GM12878 (cell line): ENCODE measurements around the gene SLC29A2. TPM values are rescaled to one million over a fixed set of nuclear protein-coding genes. Genes with fewer than 3 reads are reported as not detected.
A peak's percentile ranks its signal among the peaks of the same experiment; 100 is the strongest.

Experiments used
- ATAC-seq: fragments of 200-7000 bp; cut with Tn5 transposase; 3 replicates; pipeline ENCODE4 v1.9.1; 2020; ENCODE audit warnings: mild to moderate bottlenecking, moderate library complexity
- BruUV-seq: library from RNA; stranded (reverse); fragments of 400-500 nt; replicated peaks from 2 replicates; lab custom pipeline; 2021; lab: Mats Ljungman, UMichigan
- CTCF ChIA-PET: fragments of 300-600 bp; sonication (Branson Sonifier 250); formaldehyde crosslinking; extraction: SDS; loops from one replicate; lab custom pipeline; 2021; ENCODE audit warnings: inconsistent platforms; lab: Yijun Ruan, JAX
- POLR2A ChIA-PET: fragments of 350-600 bp; formaldehyde crosslinking; extraction: SDS; loops from one replicate; lab custom pipeline; 2021; ENCODE audit warnings: inconsistent platforms; lab: Charles Lee
- RAD21 ChIA-PET: fragments of 300-600 bp; sonication (Branson Sonifier 250); formaldehyde crosslinking; loops from one replicate; lab custom pipeline; 2023; ENCODE audit warnings: antibody characterized with exemption; ENCODE audit not compliant: unreplicated experiment; lab: Charles Lee
- SMC1A ChIA-PET: fragments of 300-600 bp; sonication (Branson Sonifier 250); formaldehyde crosslinking; loops from one replicate; lab custom pipeline; 2023; ENCODE audit not compliant: unreplicated experiment, uncharacterized antibody; lab: Charles Lee
- DNase-seq: peaks from one replicate; pipeline ENCODE4 v3.0.0-alpha.2; 2011; ENCODE audit warnings: low read depth, low spot score
- FAIRE-seq: peaks from 3 replicates; lab custom pipeline; 2011; peaks lifted over from hg19 to GRCh38; lab: Jason Lieb, UNC
- H2AFZ ChIP-seq: 2 replicates; pipeline ENCODE4 v1.6.0; 2011; ENCODE audit warnings: low read depth, low read length, control low read depth; ENCODE audit not compliant: control insufficient read depth
- H3K27ac ChIP-seq: 2 replicates; pipeline ENCODE4 v1.5.1; 2011; ENCODE audit warnings: control low read depth; ENCODE audit not compliant: control insufficient read depth, insufficient read depth
- H3K27me3 ChIP-seq, 2 experiments: replicated peaks in 1 of 2; 2 replicates each; pipeline versions ENCODE4 v1.6.0 to v1.6.1; 2011; ENCODE audit warnings: low read length in 1 of 2; ENCODE audit not compliant: control insufficient read depth in 2 of 2, insufficient read depth in 2 of 2
- H3K36me3 ChIP-seq, 2 experiments: 2 replicates each; pipeline ENCODE4 v1.5.1; 2011; ENCODE audit warnings: low read length in 1 of 2; ENCODE audit not compliant: control insufficient read depth in 2 of 2, insufficient read depth in 2 of 2
- H3K4me1 ChIP-seq: 2 replicates; pipeline ENCODE4 v1.6.1; 2011; ENCODE audit warnings: mild to moderate bottlenecking, low read length, moderate library complexity, mixed read lengths; ENCODE audit not compliant: control insufficient read depth, insufficient read depth
- H3K4me2 ChIP-seq: 2 replicates; pipeline ENCODE4 v1.6.0; 2011; ENCODE audit warnings: control low read depth; ENCODE audit not compliant: control insufficient read depth, insufficient read depth
- H3K4me3 ChIP-seq: fragments of 200-600 bp; sonication (generic); 2 replicates; pipeline ENCODE4 v1.5.1; 2016
- H3K79me2 ChIP-seq: 2 replicates; pipeline ENCODE4 v1.6.0; 2011; ENCODE audit warnings: low read length; ENCODE audit not compliant: control insufficient read depth, insufficient read depth
- H3K9ac ChIP-seq: 2 replicates; pipeline ENCODE4 v1.8.0; 2011; ENCODE audit warnings: low read length, control low read depth, mixed read lengths; ENCODE audit not compliant: control insufficient read depth, insufficient read depth
- H3K9me3 ChIP-seq: replicated peaks from 3 replicates; pipeline ENCODE4 v1.5.1; 2011; ENCODE audit warnings: mild to moderate bottlenecking, low read length; ENCODE audit not compliant: control insufficient read depth, insufficient read depth
- H4K20me1 ChIP-seq: 2 replicates; pipeline ENCODE4 v1.6.0; 2011; ENCODE audit not compliant: control insufficient read depth, insufficient read depth
- ATF7 ChIP-seq: fragments of 450-650 bp; IDR thresholded peaks from 2 replicates; pipeline ENCODE4 v1.6.1; 2016; ENCODE audit warnings: low read depth, mild to moderate bottlenecking
- EP300 ChIP-seq, 2 experiments: fragments of 150-350 bp in 1 of 2; IDR thresholded peaks; 2 replicates each; pipeline ENCODE4 v1.6.1; 2011 to 2012; ENCODE audit warnings: low read depth in 2 of 2, low read length in 2 of 2, borderline replicate concordance in 1 of 2, improper control_type of control experiment in 1 of 2, inconsistent platforms in 1 of 2; ENCODE audit not compliant: control insufficient read depth in 1 of 2
- ESRRA ChIP-seq: IDR thresholded peaks from 2 replicates; pipeline ENCODE4 v1.6.1; 2012; ENCODE audit warnings: mild to moderate bottlenecking, low read length, improper control_type of control experiment
- FOS ChIP-seq: IDR thresholded peaks from 3 replicates; pipeline ENCODE4 v1.6.1; 2011; ENCODE audit warnings: borderline replicate concordance; ENCODE audit not compliant: insufficient read length; ENCODE audit errors: extremely low read depth
- HDAC2 ChIP-seq: fragments of 200-600 bp; sonication (generic); IDR thresholded peaks from 2 replicates; pipeline ENCODE4 v1.6.1; 2017
- IKZF1 ChIP-seq: fragments of 450-650 bp; conservative IDR thresholded peaks from 2 replicates; pipeline ENCODE4 v1.6.1; 2017; ENCODE audit warnings: antibody characterized with exemption, mild to moderate bottlenecking
- KLF5 ChIP-seq: fragments of 450-650 bp; IDR thresholded peaks from 2 replicates; pipeline ENCODE4 v1.6.1; 2014; ENCODE audit warnings: mild to moderate bottlenecking; ENCODE audit not compliant: partially characterized antibody
- NFXL1 ChIP-seq: fragments of 450-650 bp; IDR thresholded peaks from 2 replicates; pipeline ENCODE4 v1.6.1; 2017; ENCODE audit warnings: antibody characterized with exemption, mild to moderate bottlenecking, borderline replicate concordance
- NFYA ChIP-seq: IDR thresholded peaks from 2 replicates; pipeline ENCODE4 v1.6.1; 2011; ENCODE audit warnings: low read depth, mild to moderate bottlenecking, low read length, improper control_type of control experiment, borderline replicate concordance
- RCOR1 ChIP-seq: conservative IDR thresholded peaks from 2 replicates; pipeline ENCODE4 v1.6.1; 2012; ENCODE audit warnings: low read depth, low read length, improper control_type of control experiment
- RELB ChIP-seq: fragments of 450-650 bp; IDR thresholded peaks from 2 replicates; pipeline ENCODE4 v1.6.1; 2017; ENCODE audit warnings: low read depth, mild to moderate bottlenecking, moderate library complexity
- STAT1 ChIP-seq: fragments of 450-650 bp; conservative IDR thresholded peaks from 2 replicates; pipeline ENCODE4 v1.6.1; 2014; ENCODE audit warnings: antibody characterized with exemption, mild to moderate bottlenecking
- TBL1XR1 ChIP-seq: IDR thresholded peaks from 2 replicates; pipeline ENCODE4 v1.6.1; 2012; ENCODE audit warnings: low read depth, low read length, improper control_type of control experiment
- ZNF384 ChIP-seq: IDR thresholded peaks from 2 replicates; pipeline ENCODE4 v1.6.1; 2012; ENCODE audit warnings: low read depth, mild to moderate bottlenecking, low read length, improper control_type of control experiment, borderline replicate concordance
- ZNF622 ChIP-seq: fragments of 450-650 bp; IDR thresholded peaks from 2 replicates; pipeline ENCODE4 v1.6.1; 2017; ENCODE audit warnings: mild to moderate bottlenecking, inconsistent platforms
- ZZZ3 ChIP-seq: IDR thresholded peaks from 2 replicates; pipeline ENCODE4 v1.6.1; 2011; ENCODE audit warnings: low read depth; ENCODE audit not compliant: control insufficient read depth, insufficient read length
- WGBS: methylation state at CpG from one replicate; pipeline ENCODE4 v1.1.6; 2016; ENCODE audit warnings: low lambda C conversion rate; ENCODE audit not compliant: insufficient replicate concordance, insufficient coverage; ENCODE audit errors: missing lambda C conversion rate; 5-methylcytosine and 5-hydroxymethylcytosine counted together
- in situ Hi-C: fragments of 300-500 bp; cut with MboI; formaldehyde crosslinking; loops from 9 replicates; pipeline ENCODE4 v1.14.3; 2018; ENCODE audit warnings: mixed read lengths
- intact Hi-C: fragments of 100-400 bp; cut with micrococcal nuclease; formaldehyde crosslinking; loops from one replicate; pipeline ENCODE4 v1.14.2; 2022; ENCODE audit not compliant: unreplicated experiment
- polyA plus RNA-seq, 11 experiments: library from polyadenylated mRNA; depleted of rRNA in 4 of 11; unstranded in 6 of 11; stranded (reverse) in 5 of 11; fragments of >200 nt; fragmentation: Nextera tagmentation in 4 of 11; fragmentation: Illumina TruSeq in 1 of 11; extraction: Ambion mirVana in 4 of 11; extraction: Trizol in 1 of 11; gene quantifications; 1 replicate in 1 of 11; 2 replicates in 10 of 11; pipeline versions ENCODE4 v1.2.1 to v1.2.3, GENCODE V29; 2011 to 2016; ENCODE audit warnings: inconsistent platforms in 2 of 11, missing spikeins in 2 of 11, low read depth in 1 of 11
- total RNA-seq, 4 experiments: library from RNA; depleted of rRNA in 3 of 4; stranded (reverse); fragments of >200 nt in 3 of 4; fragmentation: Illumina TruSeq in 1 of 4; extraction: Trizol in 1 of 4; gene quantifications; 2 replicates each; pipeline versions ENCODE4 v1.2.1 to v1.2.3, GENCODE V29; 2013 to 2021
- TF ChIP-seq, protein P1 (sequence below): fragments of 450-650 bp; IDR thresholded peaks from 2 replicates; pipeline ENCODE4 v1.6.1; 2016; ENCODE audit warnings: mild to moderate bottlenecking
- TF ChIP-seq, protein P2 (sequence below): IDR thresholded peaks from 2 replicates; pipeline ENCODE4 v1.6.1; 2011; ENCODE audit warnings: borderline replicate concordance, low read depth, mild to moderate bottlenecking, moderate library complexity, mixed read lengths, low read length; ENCODE audit not compliant: insufficient read depth; ENCODE audit errors: extremely low read length

The SLC29A2 gene
- total and polyA plus RNA-seq, 10 of the 15 experiments (the other 5 are each of a cell fraction or from before 2014, with no cell fraction given): 0.27 to 7.5 (median 2.2) TPM

DNA sequence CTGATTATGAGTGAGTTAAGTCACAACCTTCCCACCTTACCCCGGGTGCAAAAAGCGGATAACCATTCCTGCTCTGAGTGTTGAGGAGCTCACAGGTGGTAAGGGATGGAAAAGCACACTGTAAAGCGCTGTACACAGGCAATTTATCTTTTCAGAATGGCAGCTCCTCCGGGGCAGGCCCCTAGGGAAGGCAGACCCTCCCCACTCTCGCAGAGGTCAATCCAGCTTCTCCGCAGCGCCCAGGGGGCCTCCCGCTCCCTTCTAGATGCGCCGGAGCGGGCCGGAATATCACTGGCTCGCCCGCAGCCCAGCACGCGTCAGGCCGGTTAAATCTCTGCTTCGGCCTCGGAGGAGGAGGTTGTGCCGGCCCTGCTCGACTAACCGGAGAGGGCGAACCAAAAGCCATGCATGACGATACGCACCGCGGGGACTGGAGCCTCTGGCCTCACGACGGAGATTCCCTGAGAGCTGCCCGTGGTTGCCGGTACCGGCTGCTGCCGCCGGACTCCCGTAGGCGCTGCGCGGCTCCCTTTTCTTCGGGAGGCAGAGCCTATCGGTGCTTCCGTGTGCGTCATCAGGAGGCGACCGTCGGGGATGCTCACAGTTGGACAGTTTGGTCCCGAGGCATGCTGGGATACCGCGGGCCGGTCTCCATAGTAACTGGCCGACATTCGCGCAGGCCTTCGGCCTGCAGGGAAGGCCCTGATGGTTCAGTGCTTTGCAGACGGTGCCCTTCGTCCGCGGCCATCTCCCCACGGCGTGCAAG is 26.8 kb downstream of the SLC29A2 start, which contains the start of gene BRMS1 (continued):
- TF ChIP-seq RCOR1: no peak
- TF ChIP-seq STAT1: 0 out of 2 replicates have a peak, but pooled peaks have one; percentile 33
- peak in 1 of 2 experiments; percentile 35; a peak in 2 of 4 replicates for TF ChIP-seq EP300 (IDR thresholded peaks at IDR 0.05; ENCODE audit: borderline replicate concordance in 1 of 2, control insufficient read depth in 1 of 2, low read depth in 2 of 2, low read length in 2 of 2)
- no peak for TF ChIP-seq ZZZ3
- no peak for TF ChIP-seq ESRRA

DNA sequence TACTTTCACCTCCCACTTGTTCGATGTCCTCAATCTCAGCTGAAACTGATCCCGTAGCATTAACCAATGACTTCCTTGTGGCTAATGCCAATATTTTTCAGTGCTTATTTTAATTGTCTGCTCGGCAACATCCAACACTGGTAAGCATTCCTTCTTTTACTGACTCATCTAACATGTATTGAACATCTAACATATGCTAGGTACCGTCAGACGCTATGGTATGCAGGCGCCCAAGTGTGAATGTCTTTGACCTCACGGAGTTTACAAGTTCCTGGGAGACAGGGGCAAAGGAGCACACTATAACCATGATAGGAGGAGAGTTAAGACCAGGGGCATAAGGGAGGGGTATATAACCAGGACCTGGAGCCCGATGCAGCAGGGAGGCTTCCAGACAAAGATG is 28.4 kb downstream of the SLC29A2 start:
- no peak overlapping the region for H2AFZ ChIP-seq
- ChIA-PET POLR2A (interaction anchor here (1.7 to 3.0 kb wide), 2 partner anchors 28 to 31 kb away, joined by 5 to 19 read pairs; partner anchors contain the start of gene SLC29A2), RAD21 (interaction anchor here (1.2 kb wide), 1 partner anchor 30 kb away, joined by 4 read pairs; no protein-coding TSS in a partner anchor), SMC1A (interaction anchor here (1.3 to 1.5 kb wide), 2 partner anchors 8 to 43 kb away, joined by 3 to 6 read pairs; no protein-coding TSS in a partner anchor), CTCF (interaction anchor here (1.7 to 7.4 kb wide), 4 partner anchors 21 to 46 kb away, joined by 7 to 44 read pairs (median 12); no protein-coding TSS in a partner anchor)
- no peaks in the 10 kb centered on the region for H3K9me3 ChIP-seq
- peaks cover 0 to 14% of the 10 kb centered on the region in 2 experiments; a peak in 3 of 4 replicates for H3K36me3 ChIP-seq
- BruUV-seq: no TSS peak
- TF ChIP-seq HDAC2: no peak
- TF ChIP-seq NFYA: no peak
- TF ChIP-seq NFXL1: no peak
- no peak for TF ChIP-seq RELB
- no peak for TF ChIP-seq ZNF622
- TF ChIP-seq, protein P1, sequence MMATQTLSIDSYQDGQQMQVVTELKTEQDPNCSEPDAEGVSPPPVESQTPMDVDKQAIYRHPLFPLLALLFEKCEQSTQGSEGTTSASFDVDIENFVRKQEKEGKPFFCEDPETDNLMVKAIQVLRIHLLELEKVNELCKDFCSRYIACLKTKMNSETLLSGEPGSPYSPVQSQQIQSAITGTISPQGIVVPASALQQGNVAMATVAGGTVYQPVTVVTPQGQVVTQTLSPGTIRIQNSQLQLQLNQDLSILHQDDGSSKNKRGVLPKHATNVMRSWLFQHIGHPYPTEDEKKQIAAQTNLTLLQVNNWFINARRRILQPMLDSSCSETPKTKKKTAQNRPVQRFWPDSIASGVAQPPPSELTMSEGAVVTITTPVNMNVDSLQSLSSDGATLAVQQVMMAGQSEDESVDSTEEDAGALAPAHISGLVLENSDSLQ: no peak
- no peak for TF ChIP-seq ATF7
- TF ChIP-seq, protein P2, sequence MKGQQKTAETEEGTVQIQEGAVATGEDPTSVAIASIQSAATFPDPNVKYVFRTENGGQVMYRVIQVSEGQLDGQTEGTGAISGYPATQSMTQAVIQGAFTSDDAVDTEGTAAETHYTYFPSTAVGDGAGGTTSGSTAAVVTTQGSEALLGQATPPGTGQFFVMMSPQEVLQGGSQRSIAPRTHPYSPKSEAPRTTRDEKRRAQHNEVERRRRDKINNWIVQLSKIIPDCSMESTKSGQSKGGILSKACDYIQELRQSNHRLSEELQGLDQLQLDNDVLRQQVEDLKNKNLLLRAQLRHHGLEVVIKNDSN: no peak
- no peak for TF ChIP-seq ZNF384
- TF ChIP-seq IKZF1: no peak
- no peak for TF ChIP-seq TBL1XR1
- no peak for TF ChIP-seq ESRRA
- TF ChIP-seq FOS: no peak
- no peak for TF ChIP-seq KLF5
- in situ Hi-C loops (no loop called here), intact Hi-C loops (no loop called here)
- no peaks in the 10 kb centered on the region for H3K27me3 ChIP-seq
- 92% methylated on average over 8 of the region's 8 CpGs for whole genome bisulfite sequencing
- no peak overlapping the region for H3K4me2 ChIP-seq
- FAIRE-seq (no peak), ATAC-seq (no peak), DNase-seq (no peak)
- no peak overlapping the region for H3K4me3 ChIP-seq
- peaks cover 17% of the 10 kb centered on the region for H3K79me2 ChIP-seq
- no peak overlapping the region for H3K9ac ChIP-seq
- H4K20me1 ChIP-seq: no peaks in the 10 kb centered on the region
- H3K4me1 ChIP-seq: peaks cover 17% of the 10 kb centered on the region
- no peak overlapping the region for H3K27ac ChIP-seq
